ENCODE data around the gene HLA-DRA. TPM values are rescaled to one million over a fixed set of nuclear protein-coding genes. Genes with fewer than 3 reads are reported as not detected.

HLA-DRA gene
- total and polyA plus RNA-seq, 2 donors (not counting 3 experiments of a cell fraction or from before 2014, with no cell fraction given), result not detected

Other genes with a start within 250 kb of the HLA-DRA start
- gene PBX2, start 249.7 kb upstream of the HLA-DRA start, total RNA-seq, result 95.9 and 100 TPM in 2 replicates
- 75.5 and 82.3 TPM in 2 replicates for gene PBX2, start 249.7 kb upstream of the HLA-DRA start, polyA plus RNA-seq
- gene GPSM3, start 247.2 kb upstream of the HLA-DRA start, total RNA-seq, result 21.6 and 22.8 TPM in 2 replicates
- gene GPSM3, start 247.2 kb upstream of the HLA-DRA start, polyA plus RNA-seq, result 19.5 and 24.9 TPM in 2 replicates
- 114 and 120 TPM in 2 replicates for gene NOTCH4, start 215.8 kb upstream of the HLA-DRA start, total RNA-seq
- 41.7 and 41.8 TPM in 2 replicates for gene NOTCH4, start 215.8 kb upstream of the HLA-DRA start, polyA plus RNA-seq
- gene TSBP1, start 68.0 kb upstream of the HLA-DRA start, total RNA-seq, result not detected in 2 replicates
- gene TSBP1, start 68.0 kb upstream of the HLA-DRA start, polyA plus RNA-seq, result not detected in 2 replicates
- not detected in 2 replicates for gene BTNL2, start 32.7 kb upstream of the HLA-DRA start, total RNA-seq
- gene BTNL2, start 32.7 kb upstream of the HLA-DRA start, polyA plus RNA-seq, result not detected in 2 replicates
- not detected in 2 replicates for gene HLA-DRB5, start 90.4 kb downstream of the HLA-DRA start, total RNA-seq
- gene HLA-DRB5, start 90.4 kb downstream of the HLA-DRA start, polyA plus RNA-seq, result not detected in 2 replicates
- not detected in 2 replicates for gene HLA-DRB1, start 150.0 kb downstream of the HLA-DRA start, total RNA-seq
- not detected in 2 replicates for gene HLA-DRB1, start 150.0 kb downstream of the HLA-DRA start, polyA plus RNA-seq
- gene HLA-DQA1, start 197.5 kb downstream of the HLA-DRA start, total RNA-seq, result not detected in 2 replicates
- gene HLA-DQA1, start 197.5 kb downstream of the HLA-DRA start, polyA plus RNA-seq, result not detected in 2 replicates
- gene HLA-DQB1, start 226.8 kb downstream of the HLA-DRA start, total RNA-seq, result not detected in 2 replicates
- gene HLA-DQB1, start 226.8 kb downstream of the HLA-DRA start, polyA plus RNA-seq, result not detected in 2 replicates

Data from endothelial cell of umbilical vein (primary cell).